ENCODE measurements around the gene GGN.
"Not testable (repeated sequence)": the region's sequence is repeated elsewhere in the genome, so short reads cannot be mapped to it uniquely, and the experiment has no call there.

The GGN gene

GRCh38 chr19:38386300-38386970 is 1.4 kb downstream of the GGN start:
- no peak for DNase-seq

- DNase-seq: no peak
Measured at GRCh38 chr19:38385804-38386257, 2.0 kb downstream of the GGN start.

- no peak for DNase-seq
Measured at GRCh38 chr19:38385057-38385803, 2.6 kb downstream of the GGN start.

- no peak for DNase-seq
Measured at GRCh38 chr19:38384209-38385027, 3.4 kb downstream of the GGN start.

GRCh38 chr19:38383743-38384142 is 4.1 kb downstream of the GGN start:
- DNase-seq: no peak

GRCh38 chr19:38383184-38383583 is 4.7 kb downstream of the GGN start:
- DNase-seq: no peak

GRCh38 chr19:38381138-38381537 is 6.7 kb downstream of the GGN start:
- no peak for DNase-seq

GRCh38 chr19:38378866-38379265 is 9.0 kb downstream of the GGN start:
- DNase-seq: no peak

- no peak for DNase-seq
Measured at GRCh38 chr19:38377052-38377451, 10.8 kb downstream of the GGN start.

- DNase-seq: no peak
Measured at GRCh38 chr19:38376576-38376975, 11.3 kb downstream of the GGN start.

GRCh38 chr19:38375748-38376147 is 12.1 kb downstream of the GGN start:
- DNase-seq: peak; percentile 34

- DNase-seq: no peak
Measured at GRCh38 chr19:38375098-38375493, 12.7 kb downstream of the GGN start.

GRCh38 chr19:38374332-38375097 is 13.3 kb downstream of the GGN start, which contains the start of gene PSMD8:
PSMD8 (plus strand) TSS chr19:38374571; CDS start chr19:38374602, 31 bp downstream.
- DNase-seq: peak; percentile 100

- no peak for DNase-seq
Measured at GRCh38 chr19:38373907-38374331, 13.9 kb downstream of the GGN start.

GRCh38 chr19:38371081-38371480 is 16.8 kb downstream of the GGN start:
- no peak for DNase-seq

- no peak for DNase-seq
Measured at GRCh38 chr19:38370299-38370698, 17.5 kb downstream of the GGN start.

- DNase-seq: no peak
Measured at GRCh38 chr19:38369584-38369983, 18.2 kb downstream of the GGN start.

- DNase-seq: no peak
Measured at GRCh38 chr19:38367041-38367440, 20.8 kb downstream of the GGN start.

GRCh38 chr19:38362946-38363688 is 24.7 kb downstream of the GGN start:
- DNase-seq: not testable (repeated sequence)

GRCh38 chr19:38362076-38362945 is 25.5 kb downstream of the GGN start:
- peak; percentile 85 for DNase-seq

- peak; percentile 82 for DNase-seq
Measured at GRCh38 chr19:38361633-38362075, 26.2 kb downstream of the GGN start.

All from inflammatory macrophage treated with lipopolysaccharide for 4 hours (primary cell).